Ovary (tissue), 3 donors: ENCODE results near the gene P2RY8.

Experiments used
- POLR2A ChIP-seq: fragments of 450-650 bp; IDR thresholded peaks from one replicate; pipeline ENCODE4 v1.6.1; 2017; ENCODE audit warnings: antibody characterized with exemption, mild to moderate bottlenecking, moderate library complexity
- TF ChIP-seq, protein P1 (sequence below), 3 donors: fragments of 450-650 bp in 2 of 3; fragments of 200-600 bp in 1 of 3; IDR thresholded peaks; one replicate each; pipeline versions ENCODE4 v1.5.1 to v1.8.0; 2016 to 2022; ENCODE audit warnings: antibody characterized with exemption in 3 of 3, mild to moderate bottlenecking in 1 of 3
- donor health status: DM: no; HTN: no; CAD: no.

DNA sequence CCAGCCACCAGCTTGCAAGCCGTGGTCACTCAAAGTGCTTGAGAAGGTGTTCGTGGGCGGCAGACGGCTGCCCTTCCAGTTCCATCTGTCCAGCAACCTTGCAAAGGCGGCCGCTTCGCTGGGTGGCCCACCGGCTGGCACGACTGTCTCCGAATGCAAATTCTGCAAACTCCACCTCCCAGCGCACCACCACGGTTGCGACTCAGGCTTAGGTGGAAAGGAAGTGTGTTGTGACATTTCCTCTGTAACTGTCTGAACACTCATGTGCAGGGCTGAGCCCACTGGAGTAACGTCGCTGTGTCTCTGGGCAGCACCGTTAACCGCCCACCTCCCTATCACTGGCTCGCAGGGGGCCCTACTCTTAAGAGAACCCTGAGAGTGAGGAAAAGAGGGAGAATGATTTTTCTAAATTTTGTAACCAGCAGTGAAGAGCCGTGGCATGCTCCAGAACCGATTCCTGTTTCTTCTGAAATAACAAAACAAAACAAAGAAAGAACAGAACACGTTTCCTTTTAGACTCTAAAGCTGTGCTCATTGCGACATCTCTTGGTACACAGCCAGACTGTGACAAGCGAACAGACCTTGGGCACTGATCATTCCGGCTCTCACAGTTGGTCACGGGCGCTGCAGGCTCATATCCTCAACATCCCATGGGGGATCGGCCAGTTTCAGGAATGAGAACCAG is at the start of gene P2RY8:
- no peak for TF ChIP-seq POLR2A
- TF ChIP-seq, protein P1, sequence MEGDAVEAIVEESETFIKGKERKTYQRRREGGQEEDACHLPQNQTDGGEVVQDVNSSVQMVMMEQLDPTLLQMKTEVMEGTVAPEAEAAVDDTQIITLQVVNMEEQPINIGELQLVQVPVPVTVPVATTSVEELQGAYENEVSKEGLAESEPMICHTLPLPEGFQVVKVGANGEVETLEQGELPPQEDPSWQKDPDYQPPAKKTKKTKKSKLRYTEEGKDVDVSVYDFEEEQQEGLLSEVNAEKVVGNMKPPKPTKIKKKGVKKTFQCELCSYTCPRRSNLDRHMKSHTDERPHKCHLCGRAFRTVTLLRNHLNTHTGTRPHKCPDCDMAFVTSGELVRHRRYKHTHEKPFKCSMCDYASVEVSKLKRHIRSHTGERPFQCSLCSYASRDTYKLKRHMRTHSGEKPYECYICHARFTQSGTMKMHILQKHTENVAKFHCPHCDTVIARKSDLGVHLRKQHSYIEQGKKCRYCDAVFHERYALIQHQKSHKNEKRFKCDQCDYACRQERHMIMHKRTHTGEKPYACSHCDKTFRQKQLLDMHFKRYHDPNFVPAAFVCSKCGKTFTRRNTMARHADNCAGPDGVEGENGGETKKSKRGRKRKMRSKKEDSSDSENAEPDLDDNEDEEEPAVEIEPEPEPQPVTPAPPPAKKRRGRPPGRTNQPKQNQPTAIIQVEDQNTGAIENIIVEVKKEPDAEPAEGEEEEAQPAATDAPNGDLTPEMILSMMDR (IDR thresholded peaks at IDR 0.05): no peak
